Measurements from ENCODE around the gene HUNK.

GRCh38 chr21:31844206-31844605, 28.6 kb upstream of the HUNK start:
- TF ChIP-seq CTCF (optimal IDR thresholded peaks at IDR 0.05 in 1 of 3, IDR thresholded peaks at IDR 0.05 in 1 of 3, conservative IDR thresholded peaks at IDR 0.05 in 1 of 3; ENCODE audit: extremely low read depth in 1 of 3, insufficient read depth in 2 of 3, low read length in 3 of 3) (no peak), EZH2 (IDR thresholded peaks at IDR 0.05; ENCODE audit: low read length) (no peak)
